ENCODE data around the gene MARVELD2.
"Not testable (repeated sequence)": the region's sequence is repeated elsewhere in the genome, so short reads cannot be mapped to it uniquely, and the experiment has no call there.

The MARVELD2 gene

GRCh38 chr5:69416180-69416579 is 1.3 kb downstream of the MARVELD2 start:
- DNase-seq (ENCODE audit: insufficient read length) (no peak), FAIRE-seq (no peak)
- TF ChIP-seq POLR2AphosphoS5 (IDR thresholded peaks at IDR 0.05; ENCODE audit: low read depth, low read length) (no peak), TAF1 (IDR thresholded peaks at IDR 0.05; ENCODE audit: borderline replicate concordance, low read depth, low read length) (no peak), POLR2A (IDR thresholded peaks at IDR 0.05; ENCODE audit: low read depth, low read length) (no peak)

- FAIRE-seq (no peak), DNase-seq (ENCODE audit: insufficient read length) (no peak)
- TF ChIP-seq POLR2A (IDR thresholded peaks at IDR 0.05; ENCODE audit: low read depth, low read length) (no peak), TAF1 (IDR thresholded peaks at IDR 0.05; ENCODE audit: borderline replicate concordance, low read depth, low read length) (no peak)
Measured at GRCh38 chr5:69416699-69417098, 1.8 kb downstream of the MARVELD2 start.

- no peak for FAIRE-seq
- no peak for TF ChIP-seq POLR2AphosphoS5 (IDR thresholded peaks at IDR 0.05; ENCODE audit: low read depth, low read length)
- no peak for TF ChIP-seq POLR2A (IDR thresholded peaks at IDR 0.05; ENCODE audit: low read depth, low read length)
- TF ChIP-seq TAF1 (IDR thresholded peaks at IDR 0.05; ENCODE audit: borderline replicate concordance, low read depth, low read length) = no peak
- no peak for DNase-seq (ENCODE audit: insufficient read length)
Measured at GRCh38 chr5:69418554-69418953, 3.6 kb downstream of the MARVELD2 start.

- no peak for FAIRE-seq
Measured at GRCh38 chr5:69431424-69432303, 16.7 kb downstream of the MARVELD2 start.

GRCh38 chr5:69432412-69433206 is 17.7 kb downstream of the MARVELD2 start:
- no peak for TF ChIP-seq TAF1 (IDR thresholded peaks at IDR 0.05; ENCODE audit: borderline replicate concordance, low read depth, low read length)
- peak; percentile 49 for TF ChIP-seq POLR2A (IDR thresholded peaks at IDR 0.05; ENCODE audit: low read depth, low read length)
- peak; percentile 27; the same call in 1 of the 2 replicates for TF ChIP-seq POLR2AphosphoS5 (IDR thresholded peaks at IDR 0.05; ENCODE audit: low read depth, low read length)
- no peak for DNase-seq (ENCODE audit: insufficient read length)
- peak; percentile 89 for FAIRE-seq

More at GRCh38 chr5:69431424-69432303, 16.7 kb downstream of the MARVELD2 start:
- TF ChIP-seq TAF1 (IDR thresholded peaks at IDR 0.05; ENCODE audit: borderline replicate concordance, low read depth, low read length) (no peak), POLR2AphosphoS5 (IDR thresholded peaks at IDR 0.05; ENCODE audit: low read depth, low read length) (no peak), POLR2A (IDR thresholded peaks at IDR 0.05; ENCODE audit: low read depth, low read length) (no peak)
- no peak for DNase-seq (ENCODE audit: insufficient read length)

GRCh38 chr5:69435276-69435884 is 20.5 kb downstream of the MARVELD2 start:
- not testable (repeated sequence) for DNase-seq (ENCODE audit: insufficient read length); FAIRE-seq

- DNase-seq (ENCODE audit: insufficient read length) (no peak), FAIRE-seq (no peak)
- TF ChIP-seq POLR2A (IDR thresholded peaks at IDR 0.05; ENCODE audit: low read depth, low read length) = no peak
Measured at GRCh38 chr5:69444127-69444754, 29.3 kb downstream of the MARVELD2 start.

GRCh38 chr5:69449511-69449910 is 34.6 kb downstream of the MARVELD2 start:
- no peak for FAIRE-seq
- DNase-seq (ENCODE audit: insufficient read length) = no peak
- TF ChIP-seq POLR2AphosphoS5 (IDR thresholded peaks at IDR 0.05; ENCODE audit: low read depth, low read length) (no peak), POLR2A (IDR thresholded peaks at IDR 0.05; ENCODE audit: low read depth, low read length) (no peak), TAF1 (IDR thresholded peaks at IDR 0.05; ENCODE audit: borderline replicate concordance, low read depth, low read length) (no peak)

- FAIRE-seq = no peak
- DNase-seq (ENCODE audit: insufficient read length) = no peak
- no peak for TF ChIP-seq POLR2A (IDR thresholded peaks at IDR 0.05; ENCODE audit: low read depth, low read length)
- TF ChIP-seq TAF1 (IDR thresholded peaks at IDR 0.05; ENCODE audit: borderline replicate concordance, low read depth, low read length) = no peak
- no peak for TF ChIP-seq POLR2AphosphoS5 (IDR thresholded peaks at IDR 0.05; ENCODE audit: low read depth, low read length)
Measured at GRCh38 chr5:69450116-69450515, 35.2 kb downstream of the MARVELD2 start.

- FAIRE-seq; DNase-seq (ENCODE audit: insufficient read length): not testable (repeated sequence)
Measured at GRCh38 chr5:69450527-69450926, 35.6 kb downstream of the MARVELD2 start.

GRCh38 chr5:69451941-69452647 is 37.2 kb downstream of the MARVELD2 start:
- TF ChIP-seq POLR2AphosphoS5 (IDR thresholded peaks at IDR 0.05; ENCODE audit: low read depth, low read length) = no peak
- no peak for TF ChIP-seq POLR2A (IDR thresholded peaks at IDR 0.05; ENCODE audit: low read depth, low read length)
- no peak for TF ChIP-seq TAF1 (IDR thresholded peaks at IDR 0.05; ENCODE audit: borderline replicate concordance, low read depth, low read length)
- FAIRE-seq (no peak), DNase-seq (ENCODE audit: insufficient read length) (no peak)

- DNase-seq (ENCODE audit: insufficient read length); FAIRE-seq: not testable (repeated sequence)
Measured at GRCh38 chr5:69453487-69453886, 38.6 kb downstream of the MARVELD2 start.
